Spleen (tissue), 7 donors: ENCODE measurements around the gene LRIG1.

ENCODE experiments used
- CTCF ChIP-seq, 11 experiments: fragments of 200-600 bp in 7 of 11; fragments of 450-650 bp in 4 of 11; sonication (generic) in 4 of 11; IDR thresholded peaks in 8 of 11; conservative IDR thresholded peaks in 3 of 11; 1 replicate in 7 of 11; 2 replicates in 4 of 11; pipeline versions ENCODE4 v1.4.0 to v1.8.0; 2016 to 2021; ENCODE audit warnings: antibody characterized with exemption in 11 of 11, inconsistent platforms in 4 of 11, mild to moderate bottlenecking in 1 of 11
- POLR2A ChIP-seq, 3 donors: fragments of 450-650 bp; IDR thresholded peaks; one replicate each; pipeline ENCODE4 v1.5.1; 2017; ENCODE audit warnings: antibody characterized with exemption in 3 of 3, mild to moderate bottlenecking in 1 of 3
- donor health status: DM: no; HTN: no; CAD: no; lungs with moderate emphysema.
- donor health status: DM: no; HTN: no; CAD: no.
- donor health status: DM: no; HTN: no; CAD: no.

GRCh38 chr3:66484106-66484844 lies 16.5 kb downstream of the LRIG1 start:
- no peak for TF ChIP-seq POLR2A (IDR thresholded peaks at IDR 0.05)
- no peak for TF ChIP-seq CTCF (IDR thresholded peaks at IDR 0.05 in 8 of 11, conservative IDR thresholded peaks at IDR 0.05 in 3 of 11)
